Caco-2 (cell line): ENCODE measurements around the gene TNRC6C. TPM values are rescaled to one million over a fixed set of nuclear protein-coding genes. Genes with fewer than 3 reads are reported as not detected.

ENCODE experiments used
- BruUV-seq: library from RNA; stranded (reverse); fragments of 400-500 nt; replicated peaks from 2 replicates; lab custom pipeline; 2021; lab: Mats Ljungman, UMichigan
- CTCF ChIA-PET: fragments of 300-600 bp; sonication (Branson Sonifier 250); formaldehyde crosslinking; loops from one replicate; lab custom pipeline; 2022; ENCODE audit warnings: antibody characterized with exemption; lab: Charles Lee
- POLR2A ChIA-PET: fragments of 300-600 bp; sonication (Branson Sonifier 250); formaldehyde crosslinking; loops from one replicate; lab custom pipeline; 2022; ENCODE audit warnings: antibody characterized with exemption; lab: Charles Lee
- DNase-seq, 2 experiments: peaks; one replicate each; pipeline versions ENCODE4 v3.0.0 to v3.0.0-alpha.2; 2020 to 2022
- H3K27me3 ChIP-seq: replicated peaks from 2 replicates; pipeline ENCODE4 v1.6.0; 2011; ENCODE audit warnings: low read length; ENCODE audit not compliant: control insufficient read depth, insufficient read depth
- H3K36me3 ChIP-seq: 2 replicates; pipeline ENCODE4 v1.5.1; 2011; ENCODE audit warnings: low read length; ENCODE audit not compliant: control insufficient read depth, insufficient read depth
- H3K4me1 ChIP-seq: fragments of 250-450 bp; sonication (Bioruptor Pico); 2 replicates; pipeline ENCODE4 v1.5.1; 2020; ENCODE audit warnings: mild to moderate bottlenecking
- H3K4me3 ChIP-seq: 2 replicates; pipeline ENCODE4 v1.5.1; 2011; ENCODE audit warnings: low read depth, mild to moderate bottlenecking, control low read depth, low read length
- H3K9me3 ChIP-seq: fragments of 250-450 bp; sonication (Bioruptor Pico); 2 replicates; pipeline ENCODE4 v1.5.1; 2020; ENCODE audit warnings: mild to moderate bottlenecking, moderate library complexity
- H3K27ac Mint-ChIP-seq: one replicate; pipeline ENCODE4 v1.8.0; 2022; ENCODE audit warnings: mixed read lengths; ENCODE audit not compliant: unreplicated experiment
- H3K27me3 Mint-ChIP-seq: one replicate; pipeline ENCODE4 v1.8.0; 2022; ENCODE audit warnings: mixed read lengths; ENCODE audit not compliant: insufficient read depth, unreplicated experiment
- H3K36me3 Mint-ChIP-seq: one replicate; pipeline ENCODE4 v1.8.0; 2022; ENCODE audit warnings: mild to moderate bottlenecking, mixed read lengths; ENCODE audit not compliant: insufficient read depth, unreplicated experiment
- H3K4me1 Mint-ChIP-seq: one replicate; pipeline ENCODE4 v1.8.0; 2022; ENCODE audit warnings: low read depth, mixed read lengths; ENCODE audit not compliant: unreplicated experiment
- H3K4me3 Mint-ChIP-seq: one replicate; pipeline ENCODE4 v1.8.0; 2022; ENCODE audit warnings: mild to moderate bottlenecking, moderate library complexity, mixed read lengths; ENCODE audit not compliant: unreplicated experiment
- H3K9me3 Mint-ChIP-seq: one replicate; pipeline ENCODE4 v1.8.0; 2022; ENCODE audit warnings: mixed read lengths; ENCODE audit not compliant: unreplicated experiment
- intact Hi-C: fragments of 100-400 bp; cut with micrococcal nuclease; formaldehyde crosslinking; loops from one replicate; pipeline ENCODE4 v1.10.0; 2022; ENCODE audit not compliant: unreplicated experiment
- total RNA-seq: library from RNA; stranded (reverse); gene quantifications from 2 replicates; pipeline ENCODE4 v1.2.3, GENCODE V29; 2022
- TF ChIP-seq, protein P1 (sequence below), 2 experiments: fragments of 200-600 bp in 1 of 2; IDR thresholded peaks; 1 replicate in 1 of 2; 2 replicates in 1 of 2; pipeline versions ENCODE4 v1.5.1 to v1.8.0; 2011 to 2022; ENCODE audit warnings: antibody characterized with exemption in 1 of 2, control low read depth in 1 of 2, inconsistent platforms in 1 of 2, low read depth in 1 of 2, low read length in 1 of 2, mild to moderate bottlenecking in 1 of 2, moderate library complexity in 1 of 2; ENCODE audit not compliant: insufficient read depth in 1 of 2, severe bottlenecking in 1 of 2, unreplicated experiment in 1 of 2

Gene TNRC6C
- total RNA-seq, 1 experiment from 2014 or later, result 17.9 TPM

DNA sequence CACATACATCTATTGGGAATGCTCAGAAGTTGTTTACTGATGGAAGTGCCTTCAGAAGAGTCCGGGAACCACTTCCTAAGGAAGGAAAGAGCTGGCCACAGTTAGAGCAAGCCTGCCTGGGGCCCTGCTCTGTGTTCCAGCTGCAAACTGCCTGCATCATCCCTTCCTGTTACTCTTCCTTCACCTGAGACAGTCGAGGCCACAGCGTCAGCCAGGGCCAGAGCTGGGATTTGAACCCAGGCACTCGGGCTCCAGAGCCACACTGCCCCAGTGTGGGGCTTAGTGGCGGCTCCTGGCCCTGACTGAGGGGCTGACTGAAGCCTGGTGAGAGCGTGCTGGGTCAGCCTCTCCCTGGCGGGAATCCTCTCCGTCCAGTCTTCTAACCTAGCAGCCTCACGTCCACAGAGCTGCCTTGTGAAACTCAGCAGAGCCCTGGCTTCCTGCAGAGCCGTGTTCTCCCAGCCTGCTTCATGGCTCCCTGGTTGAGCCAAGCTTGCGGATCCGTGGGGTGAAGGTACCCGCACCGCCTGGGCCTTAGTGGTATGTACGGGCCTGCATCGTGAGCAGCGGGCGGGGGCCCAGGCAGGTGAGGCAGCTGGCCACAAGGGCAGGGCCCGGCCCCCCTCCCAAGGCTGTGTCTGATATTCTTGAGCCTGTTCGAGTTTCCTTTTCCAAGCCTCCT is 183.1 kb downstream of the TNRC6C start:
- intact Hi-C loops, result no loop called here

DNA sequence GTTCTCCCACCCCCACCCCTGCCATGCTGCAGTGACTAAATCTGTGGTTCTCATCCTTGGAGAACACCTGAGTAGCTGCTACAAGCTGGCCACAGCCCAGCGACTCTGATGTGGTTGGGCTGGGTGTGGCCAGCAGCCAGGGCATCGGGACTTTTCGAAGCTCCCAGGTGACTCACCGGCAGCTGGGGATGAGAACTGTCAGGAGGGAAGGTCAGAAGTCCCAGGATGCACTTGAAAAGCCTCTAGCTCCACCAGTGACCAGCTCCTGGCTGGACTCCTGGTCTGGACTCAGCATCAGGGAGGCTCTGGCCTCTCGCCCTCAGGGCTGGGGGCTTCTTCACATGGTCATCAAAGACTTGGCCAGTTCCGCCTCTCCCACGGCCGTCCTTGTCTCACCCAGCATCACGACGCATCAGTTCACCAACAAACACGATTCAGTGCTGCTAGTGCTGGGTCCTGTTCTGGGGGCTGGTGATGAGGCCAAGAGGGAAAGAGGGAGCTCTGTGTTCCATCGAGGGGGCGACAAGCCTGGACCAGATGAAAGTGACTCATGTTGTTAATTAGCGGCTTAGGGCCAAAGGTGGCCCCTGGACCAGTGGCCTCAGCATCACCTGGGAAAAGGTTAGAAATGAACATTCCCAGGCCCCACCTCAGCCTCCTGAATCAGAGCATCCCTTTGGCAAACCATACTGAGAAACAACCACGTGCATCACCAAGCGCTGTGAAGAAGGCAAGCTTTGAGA is 183.8 kb downstream of the TNRC6C start:
- H3K4me1 ChIP-seq, result peaks cover 40% of the 10 kb centered on the region

More for the DNA sequence above, 183.1 kb downstream of the TNRC6C start:
- CTCF ChIA-PET, result interaction anchor here (0.6 to 0.9 kb wide), 4 partner anchors 11 to 1530 kb away, joined by 3 to 5 read pairs (median 4); partner anchors contain the start of gene TMC6
- Histone ChIP-seq H3K27me3 (no peaks in the 10 kb centered on the region), H3K4me1 (peaks cover 40% of the 10 kb centered on the region), H3K9me3 (no peaks in the 10 kb centered on the region), H3K4me3 (no peak overlapping the region), H3K36me3 (no peaks in the 10 kb centered on the region)
- Mint-ChIP-seq H3K36me3 (peaks cover 8% of the 10 kb centered on the region), H3K27me3 (no peaks in the 10 kb centered on the region), H3K4me3 (no peak overlapping the region), H3K9me3 (no peaks in the 10 kb centered on the region), H3K4me1 (peaks cover 5% of the 10 kb centered on the region), H3K27ac (no peak overlapping the region)
- POLR2A ChIA-PET, result interaction anchor here (0.5 kb wide), 1 partner anchor 10 kb away, joined by 4 read pairs; no protein-coding TSS in a partner anchor
- BruUV-seq, result no TSS peak
- TF ChIP-seq, protein P1, sequence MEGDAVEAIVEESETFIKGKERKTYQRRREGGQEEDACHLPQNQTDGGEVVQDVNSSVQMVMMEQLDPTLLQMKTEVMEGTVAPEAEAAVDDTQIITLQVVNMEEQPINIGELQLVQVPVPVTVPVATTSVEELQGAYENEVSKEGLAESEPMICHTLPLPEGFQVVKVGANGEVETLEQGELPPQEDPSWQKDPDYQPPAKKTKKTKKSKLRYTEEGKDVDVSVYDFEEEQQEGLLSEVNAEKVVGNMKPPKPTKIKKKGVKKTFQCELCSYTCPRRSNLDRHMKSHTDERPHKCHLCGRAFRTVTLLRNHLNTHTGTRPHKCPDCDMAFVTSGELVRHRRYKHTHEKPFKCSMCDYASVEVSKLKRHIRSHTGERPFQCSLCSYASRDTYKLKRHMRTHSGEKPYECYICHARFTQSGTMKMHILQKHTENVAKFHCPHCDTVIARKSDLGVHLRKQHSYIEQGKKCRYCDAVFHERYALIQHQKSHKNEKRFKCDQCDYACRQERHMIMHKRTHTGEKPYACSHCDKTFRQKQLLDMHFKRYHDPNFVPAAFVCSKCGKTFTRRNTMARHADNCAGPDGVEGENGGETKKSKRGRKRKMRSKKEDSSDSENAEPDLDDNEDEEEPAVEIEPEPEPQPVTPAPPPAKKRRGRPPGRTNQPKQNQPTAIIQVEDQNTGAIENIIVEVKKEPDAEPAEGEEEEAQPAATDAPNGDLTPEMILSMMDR (IDR thresholded peaks at IDR 0.05; ENCODE audit: insufficient read depth in 1 of 2, low read depth in 1 of 2, low read length in 1 of 2, severe bottlenecking in 1 of 2, unreplicated experiment in 1 of 2), result no peak
- no peak for DNase-seq

More for the DNA sequence above, 183.8 kb downstream of the TNRC6C start:
- intact Hi-C loops, result no loop called here
- POLR2A ChIA-PET, result interaction anchor here (0.5 kb wide), 1 partner anchor 9 kb away, joined by 4 read pairs; no protein-coding TSS in a partner anchor
- Histone ChIP-seq H3K9me3 (no peaks in the 10 kb centered on the region), H3K4me3 (no peak overlapping the region), H3K27me3 (no peaks in the 10 kb centered on the region), H3K36me3 (no peaks in the 10 kb centered on the region)
- Mint-ChIP-seq H3K9me3 (no peaks in the 10 kb centered on the region), H3K36me3 (peaks cover 8% of the 10 kb centered on the region), H3K27me3 (no peaks in the 10 kb centered on the region), H3K4me3 (no peak overlapping the region), H3K27ac (no peak overlapping the region), H3K4me1 (peaks cover 5% of the 10 kb centered on the region)
- DNase-seq, result no peak
- CTCF ChIA-PET, result interaction anchor here (0.6 to 0.9 kb wide), 4 partner anchors 10 to 1531 kb away, joined by 3 to 5 read pairs (median 4); partner anchors contain the start of gene TMC6
- TF ChIP-seq, protein P1 (IDR thresholded peaks at IDR 0.05; ENCODE audit: insufficient read depth in 1 of 2, low read depth in 1 of 2, low read length in 1 of 2, severe bottlenecking in 1 of 2, unreplicated experiment in 1 of 2), result no peak
- no TSS peak for BruUV-seq
